A673 (cell line): ENCODE results near the gene ZNF341. TPM values are rescaled to one million over a fixed set of nuclear protein-coding genes. Genes with fewer than 3 reads are reported as not detected.

Experiments
- BruUV-seq: library from RNA; stranded (reverse); fragments of 400-500 nt; replicated peaks from 2 replicates; lab custom pipeline; 2021; lab: Mats Ljungman, UMichigan
- CTCF ChIA-PET: fragments of 300-600 bp; sonication (Branson Sonifier 250); formaldehyde crosslinking; loops from one replicate; lab custom pipeline; 2022; ENCODE audit warnings: antibody characterized with exemption; lab: Charles Lee
- POLR2A ChIA-PET: fragments of 300-600 bp; sonication (Branson Sonifier 250); formaldehyde crosslinking; loops from one replicate; lab custom pipeline; 2022; ENCODE audit warnings: antibody characterized with exemption; ENCODE audit not compliant: low non-redundant PET; lab: Charles Lee
- DNase-seq: peaks from one replicate; pipeline ENCODE4 v3.0.0-alpha.2; 2015; ENCODE audit warnings: low spot score
- H3K27ac ChIP-seq: fragments of 200-600 bp; sonication (generic); 2 replicates; pipeline ENCODE4 v1.5.1; 2016; ENCODE audit warnings: mixed run types, low read depth, mild to moderate bottlenecking, mixed read lengths, antibody characterized with exemption, low read length; ENCODE audit not compliant: poor library complexity, severe bottlenecking
- H3K27me3 ChIP-seq: fragments of 200-600 bp; sonication (generic); replicated peaks from 2 replicates; pipeline ENCODE4 v1.6.1; 2017; ENCODE audit warnings: mixed run types, low read depth, mild to moderate bottlenecking, mixed read lengths, antibody characterized with exemption, low read length; ENCODE audit not compliant: insufficient read depth, poor library complexity
- H3K36me3 ChIP-seq: fragments of 200-600 bp; sonication (generic); 2 replicates; pipeline ENCODE4 v1.6.1; 2016; ENCODE audit warnings: mixed run types, mild to moderate bottlenecking, mixed read lengths, antibody characterized with exemption, low read length; ENCODE audit not compliant: insufficient read depth, poor library complexity, severe bottlenecking
- H3K4me1 ChIP-seq: fragments of 200-600 bp; sonication (generic); 2 replicates; pipeline ENCODE4 v1.6.1; 2017; ENCODE audit warnings: mixed run types, mild to moderate bottlenecking, mixed read lengths, antibody characterized with exemption, low read length; ENCODE audit not compliant: insufficient read depth, poor library complexity, severe bottlenecking
- H3K4me3 ChIP-seq: fragments of 200-600 bp; sonication (generic); 2 replicates; pipeline ENCODE4 v1.5.1; 2016; ENCODE audit warnings: low read depth, mixed run types, mild to moderate bottlenecking, mixed read lengths, low read length; ENCODE audit not compliant: poor library complexity, severe bottlenecking
- H3K9me3 ChIP-seq: fragments of 200-600 bp; sonication (generic); 2 replicates; pipeline ENCODE4 v1.6.1; 2016; ENCODE audit warnings: mixed run types, low read depth, mild to moderate bottlenecking, mixed read lengths, antibody characterized with exemption, low read length; ENCODE audit not compliant: poor library complexity, severe bottlenecking
- CTCF ChIP-seq: fragments of 300-800, 200-600 bp; sonication (generic); conservative IDR thresholded peaks from 2 replicates; pipeline ENCODE4 v1.5.1; 2017; ENCODE audit warnings: low read depth, mild to moderate bottlenecking, antibody characterized with exemption, low read length, moderate library complexity, mixed read lengths
- EZH2 ChIP-seq: fragments of 200-600 bp; sonication (generic); IDR thresholded peaks from 2 replicates; pipeline ENCODE4 v1.6.1; 2017; ENCODE audit warnings: borderline replicate concordance, low read depth, mild to moderate bottlenecking, mixed read lengths, antibody characterized with exemption, low read length; ENCODE audit not compliant: poor library complexity, severe bottlenecking
- intact Hi-C: fragments of 100-400 bp; cut with micrococcal nuclease; formaldehyde crosslinking; loops from one replicate; pipeline ENCODE4 v1.10.0; 2022; ENCODE audit not compliant: unreplicated experiment
- total RNA-seq: library from RNA; stranded (reverse); gene quantifications from 2 replicates; pipeline ENCODE4 v1.2.3, GENCODE V29; 2021

Gene ZNF341
- total RNA-seq, 1 experiment from 2014 or later = 5.0 TPM

- TF ChIP-seq CTCF (no peak), EZH2 (no peak)
- Histone ChIP-seq H3K9me3 (no peaks in the 10 kb centered on the region), H3K27me3 (no peaks in the 10 kb centered on the region), H3K4me3 (no peak overlapping the region), H3K36me3 (no peaks in the 10 kb centered on the region), H3K27ac (no peak overlapping the region), H3K4me1 (no peaks in the 10 kb centered on the region)
- CTCF ChIA-PET = no interaction called here
- BruUV-seq = no TSS peak
- intact Hi-C loops = no loop called here
- no peak for DNase-seq
- POLR2A ChIA-PET = no interaction called here
Measured at GRCh38 chr20:33701629-33702450, 30.0 kb upstream of the ZNF341 start.

GRCh38 chr20:33702861-33703260 lies 28.9 kb upstream of the ZNF341 start:
- no peak for TF ChIP-seq CTCF
- TF ChIP-seq EZH2 = no peak
- Histone ChIP-seq H3K36me3 (no peaks in the 10 kb centered on the region), H3K9me3 (no peaks in the 10 kb centered on the region), H3K27me3 (no peaks in the 10 kb centered on the region), H3K4me1 (no peaks in the 10 kb centered on the region), H3K27ac (no peak overlapping the region), H3K4me3 (no peak overlapping the region)
- CTCF ChIA-PET = no interaction called here
- no peak for DNase-seq
- no TSS peak for BruUV-seq
- intact Hi-C loops = no loop called here
- POLR2A ChIA-PET = no interaction called here

GRCh38 chr20:33703498-33704137 lies 28.2 kb upstream of the ZNF341 start:
- no peaks in the 10 kb centered on the region for H3K27me3 ChIP-seq
- BruUV-seq = no TSS peak
- no peaks in the 10 kb centered on the region for H3K36me3 ChIP-seq
- H3K27ac ChIP-seq = no peak overlapping the region
- CTCF ChIA-PET = no interaction called here
- no peaks in the 10 kb centered on the region for H3K9me3 ChIP-seq
- TF ChIP-seq EZH2 (no peak), CTCF (no peak)
- no peaks in the 10 kb centered on the region for H3K4me1 ChIP-seq
- no peak for DNase-seq
- POLR2A ChIA-PET = no interaction called here
- intact Hi-C loops = no loop called here
- no peak overlapping the region for H3K4me3 ChIP-seq
